GM23338 (cell line): ENCODE results near the gene BCL2L2. TPM values are rescaled to one million over a fixed set of nuclear protein-coding genes. Genes with fewer than 3 reads are reported as not detected.

Experiments used
- ATAC-seq: fragments of 200-7000 bp; cut with Tn5 transposase; 3 replicates; pipeline ENCODE4 v1.9.1; 2020
- DNase-seq: peaks from one replicate; pipeline ENCODE4 v3.0.0-alpha.2; 2015; ENCODE audit warnings: low spot score
- H2AFZ ChIP-seq: fragments of 200-600 bp; sonication (generic); 2 replicates; pipeline ENCODE4 v1.8.0; 2016; ENCODE audit warnings: antibody characterized with exemption, mild to moderate bottlenecking, moderate library complexity
- H3F3A ChIP-seq: fragments of 200-600 bp; sonication (generic); replicated peaks from 2 replicates; pipeline ENCODE4 v1.8.0; 2017; ENCODE audit warnings: antibody characterized with exemption, mixed run types, low read depth
- H3K27ac ChIP-seq: fragments of 200-600 bp; sonication (generic); 2 replicates; pipeline ENCODE4 v1.6.1; 2016; ENCODE audit warnings: low read depth
- H3K27me3 ChIP-seq: fragments of 200-600 bp; sonication (generic); 2 replicates; pipeline ENCODE4 v1.8.0; 2016; ENCODE audit warnings: mild to moderate bottlenecking, mixed run types, moderate library complexity; ENCODE audit not compliant: insufficient read depth
- H3K36me3 ChIP-seq: fragments of 200-600 bp; sonication (generic); 2 replicates; pipeline ENCODE4 v1.8.0; 2016; ENCODE audit warnings: mild to moderate bottlenecking; ENCODE audit not compliant: insufficient read depth
- H3K4me1 ChIP-seq: fragments of 200-600 bp; sonication (generic); 2 replicates; pipeline ENCODE4 v1.8.0; 2016; ENCODE audit warnings: mild to moderate bottlenecking, moderate library complexity; ENCODE audit not compliant: insufficient read depth
- H3K4me2 ChIP-seq: fragments of 200-600 bp; sonication (generic); 2 replicates; pipeline ENCODE4 v1.7.1; 2017; ENCODE audit warnings: mixed run types
- H3K4me3 ChIP-seq: fragments of 200-600 bp; sonication (generic); 2 replicates; pipeline ENCODE4 v1.6.1; 2016; ENCODE audit warnings: mixed run types
- H3K79me2 ChIP-seq: fragments of 200-600 bp; sonication (generic); replicated peaks from 2 replicates; pipeline ENCODE4 v1.8.0; 2017; ENCODE audit warnings: mild to moderate bottlenecking; ENCODE audit not compliant: insufficient read depth
- H3K9me2 ChIP-seq: fragments of 200-600 bp; sonication (generic); 2 replicates; pipeline ENCODE4 v1.8.0; 2017; ENCODE audit not compliant: insufficient read depth
- H4K20me1 ChIP-seq: fragments of 200-600 bp; sonication (generic); replicated peaks from 2 replicates; pipeline ENCODE4 v1.8.0; 2017; ENCODE audit warnings: mild to moderate bottlenecking; ENCODE audit not compliant: insufficient read depth
- H3K27ac Mint-ChIP-seq: 2 replicates; pipeline ENCODE4 v1.8.0; 2020; ENCODE audit warnings: inconsistent platforms, mild to moderate bottlenecking, moderate library complexity, mixed read lengths
- H3K27me3 Mint-ChIP-seq: 3 replicates; pipeline ENCODE4 v1.8.0; 2022; ENCODE audit warnings: low read depth, mild to moderate bottlenecking, moderate library complexity, mixed read lengths, inconsistent platforms; ENCODE audit not compliant: insufficient read depth, poor library complexity
- H3K36me3 Mint-ChIP-seq: 3 replicates; pipeline ENCODE4 v1.8.0; 2021; ENCODE audit warnings: low read depth, mild to moderate bottlenecking, inconsistent platforms, moderate library complexity, mixed read lengths
- H3K4me1 Mint-ChIP-seq: 3 replicates; pipeline ENCODE4 v1.8.0; 2020; ENCODE audit warnings: mild to moderate bottlenecking, inconsistent platforms, mixed read lengths
- H3K4me3 Mint-ChIP-seq: 3 replicates; pipeline ENCODE4 v1.8.0; 2021; ENCODE audit warnings: moderate library complexity, mild to moderate bottlenecking, inconsistent platforms, mixed read lengths
- H3K9me3 Mint-ChIP-seq: 3 replicates; pipeline ENCODE4 v1.8.0; 2020; ENCODE audit warnings: moderate library complexity, mild to moderate bottlenecking, inconsistent platforms, mixed read lengths
- CREB1 ChIP-seq: fragments of 250-450 bp; sonication (Bioruptor Pico); IDR thresholded peaks from 2 replicates; pipeline ENCODE4 v1.5.0; 2020; ENCODE audit warnings: low read depth, mild to moderate bottlenecking, moderate library complexity
- CTCF ChIP-seq, 2 experiments: fragments of 200-600 bp in 1 of 2; sonication (generic) in 1 of 2; conservative IDR thresholded peaks; 2 replicates each; pipeline versions ENCODE4 v1.5.1 to v1.6.1; 2016 to 2017; ENCODE audit warnings: antibody characterized with exemption in 2 of 2, low read depth in 2 of 2, mild to moderate bottlenecking in 2 of 2, moderate library complexity in 1 of 2
- ETS1 ChIP-seq: IDR thresholded peaks from 2 replicates; pipeline ENCODE4 v1.6.1; 2016; ENCODE audit warnings: antibody characterized with exemption
- EZH2phosphoT487 ChIP-seq: fragments of 200-600 bp; sonication (generic); IDR thresholded peaks from one replicate; pipeline ENCODE4 v1.8.1; 2018; ENCODE audit warnings: antibody characterized with exemption; ENCODE audit not compliant: unreplicated experiment
- JUNB ChIP-seq: IDR thresholded peaks from one replicate; pipeline ENCODE4 v1.6.1; 2016; ENCODE audit warnings: antibody characterized with exemption; ENCODE audit not compliant: unreplicated experiment
- NANOG ChIP-seq: IDR thresholded peaks from 2 replicates; pipeline ENCODE4 v1.6.1; 2016; ENCODE audit warnings: antibody characterized with exemption, borderline replicate concordance
- POLR2AphosphoS5 ChIP-seq: IDR thresholded peaks from 2 replicates; pipeline ENCODE4 v1.6.1; 2016; ENCODE audit warnings: antibody characterized with exemption, low read depth
- REST ChIP-seq: IDR thresholded peaks from one replicate; pipeline ENCODE4 v1.6.1; 2018; ENCODE audit warnings: antibody characterized with exemption; ENCODE audit not compliant: unreplicated experiment
- STAT1 ChIP-seq: IDR thresholded peaks from one replicate; pipeline ENCODE4 v1.6.1; 2016; ENCODE audit warnings: antibody characterized with exemption; ENCODE audit not compliant: unreplicated experiment
- ZNF114 ChIP-seq: fragments of 250-450 bp; sonication (Bioruptor Pico); IDR thresholded peaks from 2 replicates; pipeline ENCODE4 v1.5.0; 2020; ENCODE audit warnings: mild to moderate bottlenecking, moderate library complexity
- ZNF331 ChIP-seq: fragments of 250-450 bp; sonication (Bioruptor Pico); IDR thresholded peaks from 2 replicates; pipeline ENCODE4 v1.5.0; 2020; ENCODE audit warnings: low read depth, mild to moderate bottlenecking, moderate library complexity
- ZNF462 ChIP-seq: fragments of 250-450 bp; sonication (Bioruptor Pico); IDR thresholded peaks from 2 replicates; pipeline ENCODE4 v1.5.0; 2020; ENCODE audit warnings: mild to moderate bottlenecking, moderate library complexity
- polyA plus RNA-seq: library from polyadenylated mRNA; unstranded; fragments of >200 nt; fragmentation: Nextera tagmentation; extraction: Ambion mirVana; gene quantifications from 2 replicates; pipeline ENCODE4 v1.2.1, GENCODE V29; 2016
- total RNA-seq: library from RNA; depleted of rRNA; stranded (reverse); fragments of >200 nt; shearing (Covaris generic); gene quantifications from 2 replicates; pipeline ENCODE4 v1.2.3, GENCODE V29; 2014

BCL2L2 gene
- total and polyA plus RNA-seq, 2 experiments from 2014 or later, result 3.5 to 12.3 TPM

GRCh38 chr14:23297611-23298277 is 8.9 kb upstream of the BCL2L2 start:
- no peak overlapping the region for H3K4me2 ChIP-seq
- no peak overlapping the region for H3K4me3 Mint-ChIP-seq
- H3K4me3 ChIP-seq, result no peak overlapping the region
- H3K9me3 Mint-ChIP-seq, result no peaks in the 10 kb centered on the region; the same call in 2 of the 3 replicates
- ATAC-seq (no peak), DNase-seq (no peak)
- peaks cover 20% of the 10 kb centered on the region; the same call in 1 of the 2 replicates for H3K4me1 ChIP-seq
- no peaks in the 10 kb centered on the region for H3K36me3 Mint-ChIP-seq
- H3K27me3 Mint-ChIP-seq, result peaks cover 82% of the 10 kb centered on the region
- no peak for TF ChIP-seq EZH2phosphoT487
- TF ChIP-seq CREB1 (CRISPR knock-in tag), result no peak
- no peak for TF ChIP-seq STAT1
- TF ChIP-seq CTCF (conservative IDR thresholded peaks at IDR 0.05; ENCODE audit: low read depth in 2 of 2), result no peak
- no peak for TF ChIP-seq ZNF331 (CRISPR knock-in tag)
- TF ChIP-seq ZNF114 (CRISPR knock-in tag), result no peak
- no peak for TF ChIP-seq JUNB
- no peak for TF ChIP-seq ETS1
- TF ChIP-seq NANOG, result no peak
- no peak for TF ChIP-seq ZNF462 (CRISPR knock-in tag)
- TF ChIP-seq POLR2AphosphoS5, result no peak
- no peak for TF ChIP-seq REST
- H3K27me3 ChIP-seq, result peaks cover 83% of the 10 kb centered on the region
- no peak overlapping the region for H2AFZ ChIP-seq
- H3K27ac ChIP-seq, result no peak overlapping the region
- H3K36me3 ChIP-seq, result no peaks in the 10 kb centered on the region
- no peaks in the 10 kb centered on the region for H3K79me2 ChIP-seq
- peaks cover 20% of the 10 kb centered on the region for H4K20me1 ChIP-seq
- H3F3A ChIP-seq, result peaks cover 8% of the 10 kb centered on the region
- peaks cover 19% of the 10 kb centered on the region for H3K4me1 Mint-ChIP-seq
- H3K27ac Mint-ChIP-seq, result no peak overlapping the region
- H3K9me2 ChIP-seq, result no peaks in the 10 kb centered on the region
